Gastroesophageal sphincter (tissue), 3 donors: ENCODE data around the gene MSANTD1.

Experiments
- POLR2A ChIP-seq, 2 donors: fragments of 450-650 bp; IDR thresholded peaks; one replicate each; pipeline ENCODE4 v1.6.1; 2017; ENCODE audit warnings: antibody characterized with exemption in 2 of 2, mild to moderate bottlenecking in 2 of 2, moderate library complexity in 1 of 2
- POLR2AphosphoS5 ChIP-seq: sonication (generic); formaldehyde crosslinking; IDR thresholded peaks from one replicate; pipeline ENCODE4 v1.6.1; 2017; ENCODE audit warnings: antibody characterized with exemption
- TF ChIP-seq, protein P1 (sequence below), 4 experiments: fragments of 200-600 bp in 2 of 4; fragments of 450-650 bp in 2 of 4; sonication (generic) in 1 of 4; IDR thresholded peaks; one replicate each; pipeline ENCODE4 v1.5.1; 2017 to 2019; ENCODE audit warnings: antibody characterized with exemption in 4 of 4, mild to moderate bottlenecking in 2 of 4, moderate library complexity in 2 of 4

DNA sequence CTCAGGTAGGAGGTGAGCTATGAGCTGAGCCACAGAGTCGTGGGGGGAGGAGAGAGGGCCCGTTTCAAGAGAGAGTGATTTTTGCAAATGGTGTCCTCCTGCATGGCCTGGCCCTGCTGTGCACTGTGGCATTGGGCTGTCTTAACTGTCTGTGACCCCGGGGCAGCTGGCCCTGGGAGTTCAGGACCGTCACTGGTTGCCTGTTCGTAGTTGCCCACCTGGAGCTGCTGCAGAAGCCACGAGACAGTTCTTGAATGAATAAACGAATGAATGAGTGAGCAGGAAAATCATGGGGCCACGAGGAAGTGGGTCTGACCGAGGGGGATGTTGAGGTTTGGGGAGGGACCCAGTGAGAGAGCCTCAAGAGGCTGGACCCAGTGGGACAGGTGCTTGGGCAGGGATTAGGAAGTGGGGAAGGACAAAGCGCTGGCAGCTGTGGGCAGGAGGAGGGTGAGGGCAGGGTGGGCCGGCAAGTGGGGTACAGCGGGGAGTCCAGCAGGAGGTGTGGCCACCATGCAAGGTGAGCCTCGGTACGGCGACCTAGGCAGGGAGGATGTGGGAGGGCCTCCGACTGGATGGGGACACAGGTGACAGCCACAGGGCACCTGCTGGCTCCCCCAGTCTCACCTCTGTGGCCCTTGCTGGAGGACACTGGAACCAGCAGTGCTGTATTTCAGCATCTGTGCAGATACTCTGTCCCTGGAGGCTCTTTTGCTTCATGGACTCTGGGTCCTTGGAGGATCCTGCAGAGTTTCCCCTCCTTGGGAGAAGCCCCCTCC lies 54.0 kb downstream of the MSANTD1 start:
- TF ChIP-seq, protein P1, sequence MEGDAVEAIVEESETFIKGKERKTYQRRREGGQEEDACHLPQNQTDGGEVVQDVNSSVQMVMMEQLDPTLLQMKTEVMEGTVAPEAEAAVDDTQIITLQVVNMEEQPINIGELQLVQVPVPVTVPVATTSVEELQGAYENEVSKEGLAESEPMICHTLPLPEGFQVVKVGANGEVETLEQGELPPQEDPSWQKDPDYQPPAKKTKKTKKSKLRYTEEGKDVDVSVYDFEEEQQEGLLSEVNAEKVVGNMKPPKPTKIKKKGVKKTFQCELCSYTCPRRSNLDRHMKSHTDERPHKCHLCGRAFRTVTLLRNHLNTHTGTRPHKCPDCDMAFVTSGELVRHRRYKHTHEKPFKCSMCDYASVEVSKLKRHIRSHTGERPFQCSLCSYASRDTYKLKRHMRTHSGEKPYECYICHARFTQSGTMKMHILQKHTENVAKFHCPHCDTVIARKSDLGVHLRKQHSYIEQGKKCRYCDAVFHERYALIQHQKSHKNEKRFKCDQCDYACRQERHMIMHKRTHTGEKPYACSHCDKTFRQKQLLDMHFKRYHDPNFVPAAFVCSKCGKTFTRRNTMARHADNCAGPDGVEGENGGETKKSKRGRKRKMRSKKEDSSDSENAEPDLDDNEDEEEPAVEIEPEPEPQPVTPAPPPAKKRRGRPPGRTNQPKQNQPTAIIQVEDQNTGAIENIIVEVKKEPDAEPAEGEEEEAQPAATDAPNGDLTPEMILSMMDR (IDR thresholded peaks at IDR 0.05), result no peak
- TF ChIP-seq POLR2A (IDR thresholded peaks at IDR 0.05), result no peak
- TF ChIP-seq POLR2AphosphoS5, result no peak
